GM21447 (cell line): Measurements from ENCODE around the gene NMT2.
A peak's percentile ranks its signal among the peaks of the same experiment; 100 is the strongest.
"Not testable (repeated sequence)": the region's sequence is repeated elsewhere in the genome, so short reads cannot be mapped to it uniquely, and the experiment has no call there.

Experiments used
- ATAC-seq: cut with Tn5 transposase; IDR thresholded peaks from one replicate; pipeline ENCODE4 v1.9.1; 2021; ENCODE audit not compliant: unreplicated experiment

The NMT2 gene

DNA sequence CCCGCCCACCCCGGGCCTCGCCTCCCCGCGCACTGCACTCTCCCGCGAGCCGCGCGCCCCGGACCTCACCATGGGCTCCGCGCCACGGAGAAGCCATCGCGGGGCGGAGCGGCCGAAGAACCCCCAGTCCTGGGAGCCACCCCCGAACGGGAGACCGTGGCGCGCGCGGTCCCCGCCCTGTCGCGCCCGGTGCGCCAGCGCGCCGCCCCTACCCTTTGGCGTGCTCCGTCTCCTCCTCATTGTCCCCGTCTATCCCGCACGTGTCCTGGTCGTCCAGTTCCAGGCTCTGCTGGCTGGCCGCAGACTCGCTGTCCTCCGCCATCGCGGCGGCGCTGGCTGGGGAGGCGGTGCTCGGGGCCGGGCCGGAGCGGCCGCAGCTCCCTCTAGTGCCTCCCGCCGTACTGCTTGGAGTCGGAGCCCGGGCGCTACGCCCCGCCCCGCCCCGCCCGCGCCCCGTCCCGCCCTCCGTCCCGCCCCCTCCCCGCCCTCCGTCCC is at the start of gene NMT2:
NMT2 (minus strand) TSS at position 403 of the 495 bp plus-strand sequence; CDS start at position 322, 81 bp downstream.
- ATAC-seq = peak; percentile 84

DNA sequence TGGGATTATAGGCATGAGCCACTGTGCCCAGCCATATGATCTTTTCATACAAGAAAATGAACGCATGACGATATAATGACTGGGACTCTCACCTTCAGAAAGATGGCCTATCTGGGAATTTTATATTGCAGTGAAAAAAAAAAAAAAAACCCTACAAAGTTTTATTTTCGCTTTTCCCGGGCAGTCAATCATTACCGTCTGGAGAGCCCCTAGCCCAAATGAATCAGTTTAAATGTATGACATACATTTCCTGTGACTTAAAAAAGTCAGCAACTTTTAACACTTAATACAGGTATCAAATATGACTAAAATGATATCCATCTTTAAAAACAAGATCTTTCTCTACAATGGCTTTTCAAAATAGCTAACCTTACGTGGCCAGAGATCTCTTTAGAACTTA is 48.2 kb upstream of the NMT2 start:
- no peak for ATAC-seq

DNA sequence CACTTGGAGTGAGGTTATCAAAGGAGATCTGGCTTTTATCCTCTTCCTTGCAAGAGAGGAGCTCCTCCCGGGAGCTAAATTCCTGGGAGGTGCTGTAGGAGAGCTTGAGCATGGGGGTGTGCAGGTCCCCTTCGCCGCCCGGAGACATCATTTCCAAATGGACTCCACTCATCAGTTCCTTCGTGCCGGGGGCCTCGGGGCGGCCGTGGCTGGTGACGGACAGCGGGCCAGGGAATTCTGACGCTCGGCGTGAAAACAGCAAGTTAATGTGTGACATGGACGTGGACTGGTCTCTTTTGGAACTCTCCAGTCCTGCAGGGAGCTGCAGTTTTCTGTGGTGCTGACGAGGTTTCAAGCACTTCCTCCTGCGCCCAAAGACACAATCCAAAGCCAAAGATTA is 45.7 kb upstream of the NMT2 start:
- no peak for ATAC-seq

DNA sequence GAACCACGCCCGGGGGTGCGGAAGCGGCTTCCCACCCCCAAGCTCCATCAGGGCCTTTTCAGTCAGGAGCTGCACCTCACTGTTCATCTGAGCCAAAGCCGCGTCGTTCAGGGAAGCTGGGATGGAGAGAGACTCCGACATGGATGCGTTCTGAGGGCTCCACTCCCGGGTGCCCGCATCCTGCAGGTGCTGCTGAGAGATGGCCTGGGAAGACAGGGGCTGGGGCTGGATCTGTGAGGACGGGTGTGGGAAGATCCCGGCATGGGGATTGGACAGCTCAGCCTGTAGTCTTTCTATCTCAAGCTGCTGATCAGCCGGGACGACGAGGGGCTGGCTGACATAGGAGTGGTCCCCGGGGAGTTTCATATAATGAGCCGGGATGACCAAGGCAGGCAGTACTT is 45.0 kb upstream of the NMT2 start:
- no peak for ATAC-seq

DNA sequence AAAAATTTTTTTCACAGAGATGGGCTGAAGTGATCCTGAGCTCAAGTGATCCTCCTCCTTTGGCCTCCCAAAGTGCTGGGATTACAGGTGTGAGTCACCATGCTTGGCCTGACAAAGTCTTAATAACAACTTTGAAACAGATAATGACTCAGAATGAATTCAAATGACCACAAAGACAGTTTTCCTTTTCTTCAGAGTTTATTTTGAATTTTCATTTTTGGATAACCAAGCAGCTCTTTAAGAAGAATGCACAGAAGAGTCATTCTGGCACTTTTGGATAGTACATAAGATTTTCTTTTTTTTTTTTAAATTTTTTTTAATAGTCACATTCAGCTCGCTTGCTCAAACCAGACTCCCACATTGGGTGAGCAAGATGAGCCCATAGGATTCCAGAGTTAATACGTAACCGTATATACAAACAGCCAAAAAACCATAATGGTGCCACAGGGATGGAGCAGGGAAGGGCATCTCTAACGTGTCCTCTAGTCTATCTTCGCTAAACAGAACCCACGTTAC is 43.0 kb upstream of the NMT2 start:
- no peak for ATAC-seq

DNA sequence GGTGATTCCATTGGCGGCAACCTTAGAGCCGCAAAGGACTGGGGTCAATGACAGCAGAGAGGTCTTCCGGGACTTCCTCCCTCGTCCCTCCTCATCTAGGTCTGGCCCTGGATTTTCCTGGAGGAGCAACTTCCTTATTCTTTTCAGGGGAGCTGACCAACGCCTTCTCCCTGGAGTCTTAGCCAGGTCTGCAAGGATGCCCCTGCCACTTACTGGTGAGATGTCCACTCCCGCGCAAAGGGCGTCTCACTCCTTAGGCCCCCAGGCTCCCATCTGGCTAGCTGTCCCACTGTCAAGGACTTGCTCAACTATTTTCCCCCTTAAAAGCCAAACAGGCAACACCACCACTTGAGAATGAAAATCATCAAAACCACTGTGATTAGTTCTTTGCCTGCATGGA is 42.0 kb upstream of the NMT2 start:
- ATAC-seq = no peak

DNA sequence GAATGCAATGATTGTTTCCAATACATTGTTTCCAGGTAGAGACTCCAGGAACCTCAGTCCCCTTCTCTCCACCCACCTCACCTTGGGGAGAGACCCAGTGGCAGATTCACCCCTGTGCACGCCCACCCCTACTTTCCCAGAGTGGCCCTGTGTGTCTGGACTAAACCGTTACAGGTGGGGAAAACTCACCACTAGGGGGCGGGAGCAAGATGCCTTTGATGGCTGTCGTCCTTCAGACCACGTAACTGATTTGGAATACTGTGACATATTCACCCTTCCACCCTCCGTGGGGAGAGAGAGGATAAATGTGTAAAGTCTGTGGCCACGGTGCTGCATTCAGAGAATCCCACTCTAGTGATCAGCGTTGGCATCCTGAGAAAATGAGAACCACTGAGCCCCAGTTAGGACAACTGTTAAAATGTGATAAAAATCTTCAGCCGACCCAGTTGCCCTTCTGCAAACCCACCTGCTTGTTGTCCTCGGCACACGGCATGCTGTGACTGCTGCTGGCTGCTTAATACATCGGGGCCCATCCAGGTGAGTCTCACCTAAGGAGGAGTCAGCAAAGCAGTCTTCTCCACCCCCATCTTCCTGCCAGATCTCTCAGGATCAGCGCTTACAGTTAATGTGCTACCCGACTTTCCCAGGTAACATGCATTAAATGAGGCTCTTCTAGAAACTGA is 41.5 kb upstream of the NMT2 start:
- peak; percentile 67 for ATAC-seq

DNA sequence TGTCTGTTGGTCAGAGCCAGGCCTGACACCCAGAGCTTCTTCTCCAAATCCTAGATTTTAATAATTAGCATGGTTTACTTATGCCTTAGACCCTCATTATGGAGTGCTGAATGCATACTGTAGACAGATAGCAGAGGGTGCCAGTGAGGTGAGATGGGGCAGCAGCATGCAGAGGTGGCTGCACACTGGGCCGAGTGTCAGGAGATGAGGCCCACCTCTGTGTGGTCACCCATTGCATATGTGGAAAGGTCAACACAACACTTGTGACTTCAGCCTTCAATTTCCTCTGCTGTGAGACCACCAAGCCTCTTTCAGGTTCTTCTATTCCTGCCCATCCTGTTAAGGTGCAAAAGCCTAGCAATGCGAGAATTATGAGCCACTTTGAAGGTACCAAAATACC is 39.7 kb upstream of the NMT2 start:
- no peak for ATAC-seq

DNA sequence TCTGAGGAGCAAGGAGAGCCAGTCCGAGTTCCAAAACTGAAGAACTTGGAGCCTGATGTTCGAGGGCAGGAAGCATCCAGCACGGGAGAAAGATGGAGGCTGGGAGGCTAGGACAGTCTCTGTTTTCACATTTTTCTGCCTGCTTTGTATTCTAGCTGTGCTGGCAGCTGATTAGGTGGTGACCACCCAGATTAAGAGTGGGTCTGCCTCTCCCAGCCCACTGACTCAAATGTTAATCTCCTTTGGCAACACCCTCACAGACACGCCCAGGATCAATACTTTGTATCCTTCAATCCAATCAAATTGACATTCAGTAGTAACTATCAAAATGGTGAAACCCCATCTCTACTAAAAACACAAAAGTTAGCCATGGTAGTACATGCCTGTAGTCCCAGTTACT is 38.9 kb upstream of the NMT2 start:
- ATAC-seq = not testable (repeated sequence)

DNA sequence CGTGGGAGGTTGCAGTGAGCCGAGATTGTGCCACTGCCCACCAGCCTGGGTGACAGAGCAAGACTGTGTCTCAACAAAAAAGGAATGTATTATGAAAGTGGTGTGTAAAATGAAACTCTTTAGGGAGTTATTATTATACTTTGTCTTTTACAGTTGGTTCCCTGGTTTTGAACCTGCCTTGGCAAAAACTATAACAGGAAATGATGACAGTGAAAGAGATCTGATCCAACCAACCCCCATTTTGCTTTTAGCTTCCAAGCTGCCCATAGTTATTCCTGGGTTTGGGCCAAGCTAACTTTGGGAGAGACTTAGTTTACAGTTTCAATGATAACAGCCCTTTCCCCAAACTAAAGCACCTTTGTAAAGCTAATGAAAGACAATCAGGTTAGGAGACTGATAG is 34.1 kb upstream of the NMT2 start:
- ATAC-seq = no peak

DNA sequence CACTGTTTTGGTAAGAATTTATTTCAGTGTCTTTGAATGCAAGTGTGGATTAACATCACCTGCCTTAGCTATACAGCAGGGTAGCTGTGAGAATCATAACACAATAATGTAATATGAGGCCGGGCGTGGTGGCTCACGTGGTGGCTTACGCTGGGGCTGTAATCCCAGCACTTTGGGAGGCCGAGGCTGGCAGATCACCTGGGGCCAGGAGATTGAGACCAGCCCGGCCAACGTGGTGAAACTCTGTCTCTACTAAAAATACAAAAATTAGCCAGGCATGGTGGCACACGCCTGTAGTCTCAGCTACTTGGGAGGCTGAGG is 33.8 kb upstream of the NMT2 start:
- not testable (repeated sequence) for ATAC-seq

DNA sequence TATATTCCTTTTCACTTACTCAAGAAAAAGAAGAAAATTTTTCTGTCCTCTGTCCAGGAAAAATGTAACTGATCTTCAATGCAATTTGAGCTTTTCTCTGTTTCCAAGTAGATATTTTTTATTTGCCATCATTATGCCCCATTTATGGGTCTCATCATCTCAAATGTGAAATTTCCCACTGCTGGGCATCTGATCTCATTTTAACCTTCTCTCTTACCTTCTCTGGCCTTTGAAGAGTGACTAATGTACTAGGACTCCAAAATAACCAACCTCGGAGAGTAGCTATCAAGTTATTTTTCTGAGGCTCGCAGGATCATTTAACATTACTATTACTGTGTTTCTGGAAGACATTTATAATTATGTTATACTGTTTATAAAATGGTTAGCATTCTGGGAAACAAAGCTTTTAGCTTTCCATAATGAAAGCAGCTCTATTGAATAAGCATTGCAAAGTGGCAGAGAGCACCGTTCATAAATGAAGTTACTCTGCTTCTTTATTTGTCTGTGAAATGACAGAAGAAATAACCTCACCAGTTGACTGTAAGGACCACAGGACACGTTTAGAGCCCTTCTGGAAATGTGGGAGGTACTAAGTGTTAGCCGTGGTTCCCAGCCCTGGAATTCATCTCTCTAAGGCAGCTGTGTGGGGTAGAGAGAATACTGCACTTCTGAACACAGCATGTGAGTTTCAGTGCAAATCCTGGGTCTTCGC is 33.3 kb upstream of the NMT2 start:
- no peak for ATAC-seq

DNA sequence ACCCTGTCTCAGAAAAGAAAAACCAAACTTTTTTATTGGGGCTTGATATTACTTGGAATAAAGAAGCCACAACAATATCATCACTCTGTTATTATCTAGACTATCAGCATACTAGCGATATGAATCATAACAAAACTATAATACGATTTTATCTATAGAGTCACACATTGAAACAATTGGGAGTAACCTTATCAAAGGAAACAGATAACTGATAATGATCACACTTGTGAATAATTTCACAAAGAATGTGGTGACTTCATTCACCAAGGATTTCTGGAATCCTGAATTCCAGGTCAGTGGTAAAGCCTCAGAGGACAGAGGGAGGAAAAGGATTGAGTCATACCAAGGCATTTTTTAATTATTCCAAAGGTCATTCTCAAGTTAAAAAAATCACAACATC is 32.1 kb upstream of the NMT2 start:
- ATAC-seq = no peak

DNA sequence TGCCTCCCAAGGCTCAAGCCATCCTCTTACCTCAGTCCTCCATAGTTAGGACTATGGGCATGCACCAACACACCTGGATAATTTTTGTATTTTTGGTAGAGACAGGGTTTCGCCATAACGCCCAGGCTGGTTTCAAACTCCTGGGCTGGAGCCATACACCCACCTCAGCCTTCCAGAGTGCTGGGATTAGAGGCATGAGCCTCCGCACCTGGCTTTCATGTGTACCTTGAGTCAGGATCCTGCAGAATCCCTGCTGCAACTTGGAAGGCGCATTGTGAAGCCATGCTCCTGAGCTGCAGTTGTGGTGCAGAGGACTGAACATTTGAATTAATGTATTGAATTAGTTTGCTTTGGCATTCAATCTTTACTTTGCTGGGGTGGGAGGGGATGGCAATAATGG is 29.4 kb upstream of the NMT2 start:
- no peak for ATAC-seq

DNA sequence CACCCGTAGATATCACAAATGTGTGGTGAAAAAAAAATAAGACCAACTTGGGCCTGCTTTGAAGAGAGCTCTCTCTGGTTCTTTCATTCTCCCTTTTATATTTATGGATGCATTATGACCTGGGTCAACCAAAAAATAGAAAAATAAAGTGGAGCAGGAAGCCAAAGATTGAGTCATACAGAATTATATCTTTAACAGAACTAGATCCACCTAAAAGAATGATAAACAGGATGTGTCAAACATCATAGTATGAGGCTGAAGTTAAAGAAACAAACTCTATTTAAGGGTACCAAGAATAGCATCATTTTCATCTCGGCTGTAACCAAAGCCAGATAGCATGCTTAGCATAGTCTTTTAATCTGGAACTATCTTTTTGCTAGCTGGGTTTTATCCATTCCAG is 28.8 kb upstream of the NMT2 start:
- ATAC-seq = no peak

DNA sequence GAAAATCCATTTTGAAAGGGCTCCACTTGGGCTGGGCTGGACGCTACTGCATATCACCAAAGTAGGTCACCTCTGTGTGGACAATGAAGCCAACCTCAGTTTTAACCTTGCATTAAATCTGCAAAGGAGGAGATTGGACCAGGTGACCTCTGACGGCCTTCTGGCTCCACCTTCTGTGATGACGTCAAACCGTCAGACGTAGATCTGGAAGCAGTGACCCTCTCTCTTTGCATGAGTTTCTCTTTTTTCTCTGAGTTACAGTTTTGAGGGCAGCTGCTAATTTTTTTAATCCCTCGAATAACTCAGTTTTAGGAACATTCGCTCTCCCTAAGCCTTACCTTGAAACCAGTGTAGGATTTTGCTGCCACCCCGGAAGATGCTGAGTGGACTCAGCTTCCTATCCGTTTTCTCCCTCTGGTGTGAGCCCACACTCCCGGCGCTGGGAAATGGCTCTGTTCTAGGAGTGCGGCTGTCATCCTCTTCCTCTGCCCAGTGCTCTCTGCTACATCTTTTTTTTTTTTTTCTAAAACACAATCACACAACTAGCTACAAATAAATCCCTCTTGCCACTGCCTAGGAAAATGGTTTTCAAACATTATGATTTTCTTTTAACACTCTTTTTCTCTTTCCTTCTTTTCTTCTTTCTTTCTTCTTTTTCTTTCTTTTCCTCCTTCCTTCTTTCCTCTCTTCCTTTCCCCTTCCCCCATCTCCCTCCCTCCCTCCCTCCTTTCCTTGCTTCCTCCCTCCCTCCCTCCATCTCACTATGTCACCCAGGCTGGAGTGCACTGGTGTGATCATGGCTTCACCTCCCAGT is 27.7 kb upstream of the NMT2 start:
- no peak for ATAC-seq

DNA sequence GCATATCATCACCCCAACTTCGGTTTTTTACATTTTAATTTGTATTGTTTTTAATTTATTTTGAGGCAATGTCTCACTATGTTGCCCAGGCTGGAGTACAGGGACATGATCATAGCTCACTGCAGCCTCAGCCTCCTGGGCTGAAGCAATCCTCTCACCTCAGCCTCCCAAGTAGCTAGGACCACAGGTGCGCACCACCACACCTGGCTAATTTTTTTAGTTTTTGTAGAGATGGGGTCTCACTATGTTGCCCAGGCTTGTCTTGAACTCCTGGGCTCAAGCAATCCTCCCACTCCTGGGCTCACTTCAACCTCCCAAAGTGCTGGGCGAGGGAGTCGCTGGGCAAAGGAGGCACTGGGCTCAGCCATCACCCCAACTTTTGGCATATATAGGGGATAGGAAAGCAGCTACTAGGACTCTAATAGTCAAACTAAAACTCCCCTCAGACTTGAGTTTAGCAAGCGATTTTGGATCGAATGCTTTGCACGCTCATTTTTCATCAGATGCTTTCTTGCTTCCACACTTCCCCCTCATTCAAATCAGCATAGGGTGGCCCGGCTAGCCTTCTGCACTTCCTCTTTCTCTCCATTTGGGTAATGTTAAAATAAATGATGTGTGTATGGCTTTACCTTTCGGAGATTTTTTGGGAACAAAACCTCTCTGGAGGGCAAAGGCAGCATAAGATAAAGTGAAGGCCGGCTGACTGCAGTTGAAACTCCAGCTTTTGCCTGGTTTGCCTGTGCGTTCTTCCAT is 20.8 kb upstream of the NMT2 start:
- no peak for ATAC-seq

DNA sequence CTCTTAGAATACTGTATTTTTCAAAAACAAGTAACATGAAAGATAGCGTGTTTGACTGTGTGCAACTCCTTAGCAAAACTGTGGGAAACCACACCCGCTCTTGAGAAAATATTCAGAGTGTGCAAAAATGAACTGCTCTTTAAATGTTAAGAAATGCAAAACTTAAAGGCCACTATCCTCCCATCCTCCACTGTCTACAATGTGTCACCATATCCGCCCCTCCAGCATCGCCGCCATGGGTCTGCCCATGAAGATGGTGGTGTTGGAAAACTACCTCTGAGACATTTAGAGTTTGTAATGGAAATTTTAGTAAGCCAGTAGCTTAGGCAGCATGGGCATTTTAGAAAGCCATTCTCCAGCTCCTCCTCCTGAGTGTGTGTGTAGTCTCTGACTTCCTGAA is 20.1 kb upstream of the NMT2 start:
- ATAC-seq = no peak

DNA sequence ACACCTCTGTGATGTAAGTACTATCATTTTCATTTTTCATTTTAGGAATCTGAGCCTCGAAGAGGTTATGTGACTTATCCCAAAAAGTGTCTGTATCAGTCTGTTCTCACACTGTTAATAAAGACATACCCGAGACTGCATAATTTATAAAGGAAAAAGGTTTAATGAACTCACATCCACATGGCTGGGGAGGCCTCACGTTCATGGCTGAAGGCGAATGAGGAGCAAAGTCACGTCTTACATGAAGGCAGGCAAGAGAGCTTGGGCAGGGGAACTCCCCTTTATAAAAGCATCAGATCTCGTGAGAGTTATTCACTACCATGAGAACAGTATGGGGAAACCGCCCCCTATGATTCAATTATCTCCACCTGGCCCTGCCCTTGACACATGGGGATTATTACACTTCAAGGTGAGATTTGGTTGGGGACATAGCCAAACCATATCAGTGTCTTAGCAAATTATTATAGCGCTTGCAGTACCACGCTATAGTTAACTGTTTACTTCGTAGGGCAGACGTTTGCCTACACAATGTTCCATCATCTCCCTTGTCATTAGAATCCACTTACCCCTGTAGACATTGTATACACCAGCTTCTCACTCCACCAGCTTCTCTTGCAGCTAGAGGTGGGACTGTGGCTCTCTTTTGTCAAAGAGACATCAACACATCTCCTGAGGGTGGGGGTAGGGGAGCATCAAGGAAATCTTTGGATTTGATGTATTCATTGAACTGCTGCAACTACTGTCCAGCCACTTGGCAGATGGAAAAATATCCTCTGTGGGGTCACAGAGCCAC is 15.4 kb upstream of the NMT2 start:
- no peak for ATAC-seq

DNA sequence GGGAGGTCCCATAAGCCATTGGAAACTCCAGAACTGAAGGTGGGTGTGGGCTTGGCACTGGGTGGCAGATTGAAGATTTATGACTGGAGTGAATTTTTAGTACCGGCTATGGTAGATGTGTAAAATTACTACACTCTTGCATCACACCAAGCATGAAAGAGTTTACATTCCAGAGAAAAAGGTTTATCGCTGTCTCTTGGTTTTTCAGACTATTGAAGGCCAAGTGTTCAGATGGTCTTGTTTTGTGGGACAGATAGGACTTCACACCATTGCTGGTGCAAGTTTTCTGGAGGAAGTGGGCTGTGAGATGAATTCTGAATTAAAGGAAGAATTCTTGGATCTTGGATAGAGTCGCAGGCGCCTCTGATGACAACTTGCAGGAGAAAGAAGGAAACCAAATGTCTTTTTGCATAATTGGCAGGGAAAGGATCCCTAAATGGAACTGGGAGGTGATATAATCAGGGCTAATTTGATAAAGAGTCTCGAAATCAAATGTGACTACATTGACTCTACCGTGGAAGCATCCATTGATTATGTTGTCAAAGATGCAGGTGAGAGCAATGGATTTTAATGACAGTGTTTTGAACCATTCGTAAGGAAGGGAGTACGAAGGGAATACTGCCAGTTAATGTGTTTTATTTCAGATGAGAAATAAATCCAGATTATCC is 14.2 kb upstream of the NMT2 start:
- no peak for ATAC-seq
